Activated CD4-positive, alpha-beta T cell treated with anti-CD3 and anti-CD28 coated beads for 36 hours (primary cell): ENCODE measurements around the gene PCMT1. TPM values are rescaled to one million over a fixed set of nuclear protein-coding genes. Genes with fewer than 3 reads are reported as not detected.

Experiments
- ATAC-seq: fragments of 200-7000 bp; cut with Tn5 transposase; one replicate; pipeline ENCODE4 v1.10.0; 2021; ENCODE audit warnings: mild to moderate bottlenecking, moderate library complexity
- CTCF ChIA-PET: fragments of 350-600 bp; sonication (Branson Sonifier 250); formaldehyde crosslinking; loops from one replicate; lab custom pipeline; 2021; ENCODE audit warnings: antibody characterized with exemption; lab: Charles Lee
- POLR2A ChIA-PET: fragments of 350-600 bp; sonication (Branson Sonifier 250); formaldehyde crosslinking; loops from one replicate; lab custom pipeline; 2021; ENCODE audit warnings: antibody characterized with exemption, inconsistent platforms; lab: Charles Lee
- DNase-seq: peaks from one replicate; pipeline ENCODE4 v3.0.0-alpha.2; 2020
- H3K27ac Mint-ChIP-seq: one replicate; pipeline ENCODE4 v1.8.0; 2021; ENCODE audit warnings: mixed read lengths
- H3K27me3 Mint-ChIP-seq: one replicate; pipeline ENCODE4 v1.8.0; 2021; ENCODE audit warnings: mixed read lengths
- H3K36me3 Mint-ChIP-seq: one replicate; pipeline ENCODE4 v1.8.0; 2021; ENCODE audit warnings: low read depth, mixed read lengths
- H3K4me1 Mint-ChIP-seq: one replicate; pipeline ENCODE4 v1.8.0; 2021; ENCODE audit warnings: mixed read lengths
- H3K4me3 Mint-ChIP-seq: one replicate; pipeline ENCODE4 v1.8.0; 2021; ENCODE audit warnings: mild to moderate bottlenecking, moderate library complexity, mixed read lengths
- H3K9me3 Mint-ChIP-seq: one replicate; pipeline ENCODE4 v1.8.0; 2021; ENCODE audit warnings: low read depth, mixed read lengths
- intact Hi-C, 2 experiments: fragments of 100-400 bp; cut with DNase I in 1 of 2; cut with micrococcal nuclease in 1 of 2; formaldehyde crosslinking; loops; one replicate each; pipeline versions ENCODE4 v1.14.2 to v1.15.1; 2022 to 2024; cut with DNase I, micrococcal nuclease
- total RNA-seq, 2 experiments: library from RNA; stranded (reverse); gene quantifications; one replicate each; pipeline ENCODE4 v1.2.3, GENCODE V29; 2021

PCMT1 gene
- total RNA-seq, 2 experiments from 2014 or later = 90.1 to 91.3 TPM

DNA sequence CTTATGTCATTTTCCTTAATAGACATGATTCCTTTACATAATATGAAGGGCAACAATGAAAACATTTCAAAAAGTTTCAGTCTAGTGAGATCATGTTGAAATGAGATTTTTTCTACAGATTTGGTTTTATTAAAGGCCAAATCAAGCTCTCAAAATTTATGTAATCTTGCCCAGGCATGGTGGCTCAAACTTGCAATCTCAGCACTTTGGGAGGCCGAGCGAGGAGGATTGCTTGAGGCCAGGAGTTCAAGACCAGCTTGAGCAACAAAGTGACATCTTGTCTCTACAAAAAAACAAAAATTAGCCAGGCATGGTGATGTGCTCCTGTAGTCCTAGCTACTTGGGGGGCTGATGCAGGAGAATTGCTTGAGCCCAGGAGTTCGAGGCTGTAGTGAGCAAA, 63.8 kb downstream of the PCMT1 start:
- Mint-ChIP-seq H3K9me3 (no peaks in the 10 kb centered on the region), H3K27me3 (no peaks in the 10 kb centered on the region), H3K4me1 (peaks cover 3% of the 10 kb centered on the region), H3K27ac (no peak overlapping the region), H3K4me3 (no peak overlapping the region), H3K36me3 (peaks cover 15% of the 10 kb centered on the region)
- DNase-seq (no peak), ATAC-seq (no peak)
- CTCF ChIA-PET = interaction anchor here (0.6 to 1.3 kb wide), 3 partner anchors 9 to 840 kb away, joined by 3 read pairs; no protein-coding TSS in a partner anchor
- intact Hi-C loops = loop anchor here in 1 of 2 experiments (5.0 kb wide), 1 partner anchor 36 kb away; no protein-coding TSS in a partner anchor
- POLR2A ChIA-PET = no interaction called here

DNA sequence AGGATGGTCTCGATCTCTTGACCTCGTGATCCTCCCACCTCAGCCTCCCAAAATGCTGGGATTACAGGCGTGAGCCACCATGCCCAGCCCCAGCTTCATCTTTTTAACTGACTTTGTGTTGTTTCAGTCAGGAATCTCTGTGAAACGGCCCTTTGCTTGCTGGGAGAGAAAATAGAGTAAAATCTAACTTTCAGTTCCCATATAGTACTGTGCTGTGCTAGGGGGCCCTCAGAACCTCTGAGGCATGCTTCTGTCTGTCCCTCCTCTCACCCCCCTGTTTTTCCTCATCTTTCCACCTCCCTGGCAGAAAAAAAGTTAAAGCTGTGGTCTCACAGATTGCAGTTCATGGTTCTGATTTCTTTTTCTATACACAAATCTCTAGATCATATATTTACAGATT, 66.2 kb downstream of the PCMT1 start:
- Mint-ChIP-seq H3K9me3 (no peaks in the 10 kb centered on the region), H3K4me3 (no peak overlapping the region), H3K36me3 (peaks cover 11% of the 10 kb centered on the region), H3K27ac (no peak overlapping the region), H3K4me1 (peaks cover 3% of the 10 kb centered on the region), H3K27me3 (no peaks in the 10 kb centered on the region)
- POLR2A ChIA-PET = no interaction called here
- CTCF ChIA-PET = interaction anchor here (1.1 kb wide), 1 partner anchor 112 kb away, joined by 3 read pairs; no protein-coding TSS in a partner anchor
- no peak for DNase-seq
- intact Hi-C loops = no loop called here
- peak; percentile 30 for ATAC-seq

DNA sequence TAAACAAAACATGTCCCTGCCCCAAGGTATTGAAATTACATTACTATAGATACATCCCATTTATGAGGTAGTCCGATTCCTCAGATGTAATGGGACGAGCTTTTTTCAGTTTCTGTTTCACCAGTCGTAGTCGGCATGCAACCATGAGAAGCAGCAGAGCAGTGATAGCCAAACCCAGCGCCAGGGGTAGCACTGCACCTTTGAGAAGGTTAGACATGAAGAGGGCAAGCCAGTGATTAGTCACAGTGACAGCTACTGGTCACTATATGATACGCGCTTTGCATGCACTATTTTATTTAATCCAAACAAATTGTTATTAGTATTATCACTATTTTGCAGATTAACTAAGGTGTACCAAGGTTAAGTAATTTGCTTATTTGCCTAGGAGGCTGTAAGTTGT, 71.0 kb downstream of the PCMT1 start:
- POLR2A ChIA-PET = no interaction called here
- intact Hi-C loops = no loop called here
- peaks cover 3% of the 10 kb centered on the region for H3K4me1 Mint-ChIP-seq
- CTCF ChIA-PET = interaction anchor here (1.4 to 2.5 kb wide), 3 partner anchors 10 to 14 kb away, joined by 4 to 6 read pairs (median 5); no protein-coding TSS in a partner anchor
- H3K9me3 Mint-ChIP-seq = no peaks in the 10 kb centered on the region
- ATAC-seq (no peak), DNase-seq (no peak)
- no peaks in the 10 kb centered on the region for H3K27me3 Mint-ChIP-seq
- H3K4me3 Mint-ChIP-seq = no peak overlapping the region
- no peak overlapping the region for H3K27ac Mint-ChIP-seq
- no peaks in the 10 kb centered on the region for H3K36me3 Mint-ChIP-seq

DNA sequence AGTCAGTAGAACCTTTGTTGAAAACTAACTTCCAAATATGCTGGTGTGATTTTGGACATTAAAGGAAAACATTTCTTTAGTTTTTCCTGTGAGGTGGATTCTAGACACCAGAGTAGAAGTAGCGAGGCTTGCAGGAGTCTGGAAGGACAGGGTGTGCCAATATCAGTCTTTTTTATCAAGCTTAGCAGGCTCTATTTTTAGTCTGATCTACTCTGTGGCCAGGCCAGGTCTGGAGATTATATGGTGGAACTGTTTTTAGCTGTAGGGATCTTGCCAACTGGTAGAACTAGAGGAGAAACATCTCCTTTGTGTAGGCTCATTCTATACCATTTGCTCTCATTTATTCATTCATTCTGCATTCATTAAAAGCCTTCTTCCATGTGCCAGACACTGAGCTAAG, 72.0 kb downstream of the PCMT1 start:
- POLR2A ChIA-PET = no interaction called here
- Mint-ChIP-seq H3K27me3 (no peaks in the 10 kb centered on the region), H3K4me3 (no peak overlapping the region), H3K36me3 (no peaks in the 10 kb centered on the region), H3K4me1 (no peaks in the 10 kb centered on the region), H3K27ac (no peak overlapping the region), H3K9me3 (no peaks in the 10 kb centered on the region)
- DNase-seq (no peak), ATAC-seq (no peak)
- CTCF ChIA-PET = interaction anchor here (0.8 to 2.1 kb wide), 2 partner anchors 13 to 72 kb away, joined by 4 to 6 read pairs; partner anchors contain the start of gene PCMT1
- intact Hi-C loops = no loop called here

DNA sequence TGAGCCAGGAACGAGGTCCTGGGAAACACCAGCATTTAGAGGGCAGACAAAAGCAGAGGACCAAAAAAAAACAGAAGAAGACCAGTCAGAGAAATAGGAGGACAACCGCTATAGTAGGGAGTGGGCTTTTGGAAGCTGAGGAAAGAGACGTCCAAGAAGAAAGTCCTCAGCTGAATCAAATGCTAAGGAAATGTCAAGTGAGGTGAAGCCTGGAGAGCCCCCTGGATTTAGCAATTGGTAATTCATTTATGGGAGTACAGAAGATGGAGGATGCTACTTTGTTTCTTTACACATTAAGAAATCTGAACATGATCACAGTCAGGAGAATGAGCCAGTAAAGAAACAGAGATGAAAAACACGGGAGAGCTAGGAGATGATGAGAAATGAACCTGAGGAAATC, 73.5 kb downstream of the PCMT1 start:
- Mint-ChIP-seq H3K27ac (no peak overlapping the region), H3K4me1 (no peaks in the 10 kb centered on the region), H3K4me3 (no peak overlapping the region), H3K27me3 (no peaks in the 10 kb centered on the region), H3K36me3 (no peaks in the 10 kb centered on the region), H3K9me3 (no peaks in the 10 kb centered on the region)
- ChIA-PET CTCF (interaction anchor here (0.8 to 1.1 kb wide), 6 partner anchors 21 to 194 kb away, joined by 3 to 4 read pairs (median 3); no protein-coding TSS in a partner anchor), POLR2A (no interaction called here)
- no peak for DNase-seq
- intact Hi-C loops = no loop called here
- ATAC-seq = no peak

DNA sequence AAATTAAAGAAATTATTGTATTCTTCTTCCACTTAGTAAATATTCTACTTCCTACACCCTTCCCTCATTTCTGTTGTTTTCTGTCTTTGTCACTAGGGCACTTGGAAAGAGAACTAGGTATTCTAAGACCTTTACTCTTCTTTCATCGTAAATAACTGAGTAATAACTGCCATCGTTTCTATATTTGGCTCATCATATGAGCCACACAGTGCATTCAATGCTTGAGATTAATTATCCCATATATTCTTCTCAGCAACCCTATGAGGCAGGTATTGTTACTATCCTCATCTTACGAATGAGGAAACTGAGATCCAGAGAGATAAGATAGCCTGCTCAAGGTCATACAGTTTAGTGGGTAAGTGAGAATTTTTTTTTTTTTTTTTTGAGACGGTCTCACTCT, 75.8 kb downstream of the PCMT1 start:
- Mint-ChIP-seq H3K36me3 (no peaks in the 10 kb centered on the region), H3K9me3 (no peaks in the 10 kb centered on the region), H3K27ac (no peak overlapping the region), H3K4me1 (no peaks in the 10 kb centered on the region), H3K27me3 (no peaks in the 10 kb centered on the region), H3K4me3 (no peak overlapping the region)
- intact Hi-C loops = no loop called here
- DNase-seq (no peak), ATAC-seq (no peak)
- ChIA-PET CTCF (interaction anchor here (1.0 to 1.1 kb wide), 2 partner anchors 9 to 100 kb away, joined by 4 to 6 read pairs; no protein-coding TSS in a partner anchor), POLR2A (no interaction called here)

DNA sequence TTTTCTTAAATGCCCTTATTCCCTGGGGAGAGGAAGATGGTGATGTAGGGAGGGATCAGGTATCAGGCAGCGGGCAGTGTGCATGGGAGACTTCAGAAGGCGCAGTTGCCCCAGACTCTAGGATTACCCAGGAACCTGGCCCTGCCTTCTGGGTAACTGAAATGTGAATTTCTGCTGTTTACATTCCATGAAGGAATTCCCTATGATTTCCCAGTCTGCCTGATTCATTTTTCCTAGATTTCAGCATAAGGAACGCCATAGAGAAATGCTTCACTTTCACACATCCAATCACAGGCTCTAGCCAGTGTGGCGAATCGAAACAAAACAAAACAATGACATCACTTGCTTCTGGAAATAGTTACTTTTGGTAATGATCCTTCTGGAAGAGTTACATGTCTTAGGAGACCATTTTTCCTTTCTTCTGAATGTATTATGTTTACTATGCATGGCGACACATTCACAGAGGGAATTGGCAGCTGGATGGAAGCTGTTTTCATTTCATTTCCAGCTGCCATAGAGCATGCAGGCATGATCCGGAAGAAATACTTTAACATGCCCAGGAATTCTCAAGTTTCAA, 81.3 kb downstream of the PCMT1 start:
- no peaks in the 10 kb centered on the region for H3K4me1 Mint-ChIP-seq
- DNase-seq (no peak), ATAC-seq (no peak)
- intact Hi-C loops = no loop called here
- H3K36me3 Mint-ChIP-seq = no peaks in the 10 kb centered on the region
- POLR2A ChIA-PET = interaction anchor here (0.5 kb wide), 1 partner anchor 882 kb away, joined by 3 read pairs; no protein-coding TSS in a partner anchor
- CTCF ChIA-PET = interaction anchor here (1.4 to 1.6 kb wide), 2 partner anchors 11 to 24 kb away, joined by 5 read pairs; no protein-coding TSS in a partner anchor
- no peaks in the 10 kb centered on the region for H3K9me3 Mint-ChIP-seq
- no peak overlapping the region for H3K4me3 Mint-ChIP-seq
- H3K27me3 Mint-ChIP-seq = no peaks in the 10 kb centered on the region
- no peak overlapping the region for H3K27ac Mint-ChIP-seq

DNA sequence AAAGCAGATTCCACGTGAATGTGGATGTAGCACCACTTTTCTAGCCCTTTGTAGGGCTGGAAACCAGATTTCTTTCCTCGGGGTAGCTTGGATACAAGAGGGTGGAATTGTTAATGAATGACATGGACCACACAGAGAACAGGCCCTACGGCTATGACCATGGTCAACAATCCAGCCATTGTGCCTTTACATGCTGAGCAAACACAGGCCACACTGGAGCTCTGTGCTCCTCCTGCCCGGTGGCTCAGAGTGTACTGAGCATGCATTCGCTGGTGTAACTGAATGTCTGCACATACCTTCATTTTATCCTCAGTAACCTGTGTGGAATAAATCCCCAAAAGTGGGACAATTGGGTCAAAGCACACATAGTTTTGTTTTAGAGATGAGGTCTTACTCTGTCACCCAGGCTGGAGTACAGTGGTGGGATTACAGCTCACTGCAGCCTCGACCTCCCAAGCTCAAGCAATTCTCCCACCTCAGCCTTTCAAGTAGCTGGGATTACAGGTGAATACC, 81.8 kb downstream of the PCMT1 start:
- DNase-seq = no peak
- Mint-ChIP-seq H3K27ac (no peak overlapping the region), H3K9me3 (no peaks in the 10 kb centered on the region), H3K36me3 (no peaks in the 10 kb centered on the region), H3K4me3 (no peak overlapping the region), H3K4me1 (no peaks in the 10 kb centered on the region), H3K27me3 (no peaks in the 10 kb centered on the region)
- ChIA-PET CTCF (interaction anchor here (1.4 to 1.6 kb wide), 3 partner anchors 12 to 93 kb away, joined by 4 to 5 read pairs (median 5); no protein-coding TSS in a partner anchor), POLR2A (interaction anchor here (0.5 kb wide), 1 partner anchor 883 kb away, joined by 3 read pairs; no protein-coding TSS in a partner anchor)
- intact Hi-C loops = no loop called here
- ATAC-seq = no peak

DNA sequence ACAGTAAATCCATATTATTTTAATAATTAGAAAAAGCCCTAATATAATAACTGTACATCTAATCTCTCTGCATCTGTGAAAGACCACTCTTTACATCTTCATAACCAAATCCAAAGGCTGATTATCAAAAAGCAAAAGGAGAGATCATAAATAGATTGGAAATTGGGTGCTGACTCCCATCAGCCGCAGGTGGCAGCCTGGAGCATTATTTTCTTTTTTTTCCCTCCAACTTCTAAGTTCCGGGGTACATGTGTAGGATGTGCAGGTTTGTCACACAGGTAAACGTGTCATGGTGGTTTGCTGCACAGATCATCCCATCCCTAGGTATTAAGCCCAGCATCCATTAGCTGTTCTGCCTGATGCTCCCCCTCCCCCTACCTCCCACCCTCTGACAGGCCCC, 84.1 kb downstream of the PCMT1 start:
- intact Hi-C loops = loop anchor here (1.0 to 2.0 kb wide), 4 partner anchors 32 to 183 kb away; no protein-coding TSS in a partner anchor
- Mint-ChIP-seq H3K4me1 (no peaks in the 10 kb centered on the region), H3K4me3 (no peak overlapping the region), H3K36me3 (no peaks in the 10 kb centered on the region), H3K9me3 (no peaks in the 10 kb centered on the region), H3K27me3 (no peaks in the 10 kb centered on the region), H3K27ac (no peak overlapping the region)
- CTCF ChIA-PET = interaction anchor here (0.6 to 3.0 kb wide), 7 partner anchors 9 to 247 kb away, joined by 3 to 12 read pairs (median 4); no protein-coding TSS in a partner anchor
- POLR2A ChIA-PET = no interaction called here
- ATAC-seq (no peak), DNase-seq (no peak)

DNA sequence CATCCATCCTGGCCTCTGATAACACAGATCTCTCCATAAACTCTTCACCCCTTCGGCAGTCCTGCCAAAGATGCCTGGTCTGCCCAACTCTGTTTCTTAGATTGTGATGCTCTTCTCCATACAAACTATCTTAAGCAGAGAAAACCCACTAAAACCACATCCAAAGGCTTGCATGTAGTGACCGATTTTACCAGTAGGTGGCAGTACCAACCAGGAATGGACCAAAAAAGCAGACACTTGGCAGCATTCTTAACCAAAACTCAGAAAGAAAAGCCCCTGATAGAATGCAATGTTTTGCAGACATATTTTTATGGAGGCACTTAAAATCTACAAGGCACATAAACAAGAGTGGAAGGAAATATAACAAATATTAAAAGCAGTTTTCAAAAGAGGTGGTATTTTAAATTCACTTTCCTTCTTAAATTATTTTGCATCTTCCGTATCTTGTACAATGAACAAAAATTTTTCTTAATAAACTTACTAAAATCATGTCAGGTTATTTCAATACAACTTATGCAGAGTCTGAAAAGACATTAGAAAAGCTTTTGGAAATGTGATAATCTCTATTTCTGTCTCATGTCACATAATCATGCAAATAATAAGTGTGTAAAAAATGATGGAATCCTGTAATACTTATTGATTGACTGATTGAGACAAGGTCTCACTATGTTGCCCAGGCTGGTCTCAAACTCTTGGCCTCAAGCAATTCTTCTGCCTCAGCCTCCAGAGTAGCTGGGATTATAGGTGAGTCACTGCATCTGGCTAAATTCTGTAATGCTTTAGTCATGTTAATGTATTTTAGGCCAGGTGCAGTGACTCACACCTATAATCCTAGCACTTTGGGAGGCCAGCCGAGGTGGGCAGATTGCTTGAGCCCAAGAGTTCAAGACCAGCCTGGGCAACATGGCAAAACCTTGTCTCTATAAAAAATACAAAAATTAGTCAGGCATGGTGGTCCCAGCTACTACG, 85.3 kb downstream of the PCMT1 start:
- DNase-seq = peak; percentile 78
- no peak overlapping the region for H3K4me3 Mint-ChIP-seq
- ChIA-PET CTCF (interaction anchor here (0.6 to 3.0 kb wide), 22 partner anchors 10 to 602 kb away, joined by 3 to 12 read pairs (median 4); partner anchors contain the start of gene RAET1G), POLR2A (no interaction called here)
- H3K36me3 Mint-ChIP-seq = no peaks in the 10 kb centered on the region
- no peak overlapping the region for H3K27ac Mint-ChIP-seq
- intact Hi-C loops = loop anchor here (1.0 to 2.0 kb wide), 4 partner anchors 31 to 182 kb away; no protein-coding TSS in a partner anchor
- H3K27me3 Mint-ChIP-seq = no peaks in the 10 kb centered on the region
- no peaks in the 10 kb centered on the region for H3K9me3 Mint-ChIP-seq
- no peaks in the 10 kb centered on the region for H3K4me1 Mint-ChIP-seq
- ATAC-seq = peak; percentile 66
